OCI-LY3 (cell line): ENCODE data around the gene C19orf12.

Experiments used
- H2AFZ ChIP-seq: fragments of 200-600, 300-600 bp; shearing (Covaris generic); 2 replicates; pipeline ENCODE4 v1.6.0; 2014; ENCODE audit warnings: antibody characterized with exemption, low read depth, low read length
- H3K27ac ChIP-seq: fragments of 200-600, 300-600 bp; sonication (generic); 2 replicates; pipeline ENCODE4 v1.5.1; 2014; ENCODE audit warnings: mild to moderate bottlenecking, low read length, moderate library complexity, mixed read lengths
- H3K27me3 ChIP-seq: fragments of 200-600, 300-600 bp; sonication (generic); 2 replicates; pipeline ENCODE4 v1.6.1; 2014; ENCODE audit warnings: low read depth, low read length, mixed read lengths
- H3K36me3 ChIP-seq: fragments of 200-600, 300-600 bp; sonication (generic); replicated peaks from 2 replicates; pipeline ENCODE3; 2014; ENCODE audit warnings: low read depth, low read length, mixed read lengths
- H3K4me1 ChIP-seq: fragments of 300-600, 200-600 bp; sonication (generic); 2 replicates; pipeline ENCODE4 v1.6.1; 2014; ENCODE audit warnings: low read length, mixed read lengths
- H3K4me2 ChIP-seq: fragments of 200-600, 300-600 bp; sonication (generic); 2 replicates; pipeline ENCODE4 v1.6.1; 2014; ENCODE audit warnings: low read length, mixed read lengths
- H3K4me3 ChIP-seq: fragments of 300-600, 200-600 bp; sonication (generic); 2 replicates; pipeline ENCODE4 v1.5.1; 2014; ENCODE audit warnings: antibody characterized with exemption, mild to moderate bottlenecking, low read length, moderate library complexity
- H3K79me2 ChIP-seq: fragments of 300-600, 200-600 bp; shearing (Covaris generic); 2 replicates; pipeline ENCODE4 v1.6.1; 2014; ENCODE audit warnings: mild to moderate bottlenecking, low read length, mixed read lengths
- H3K9ac ChIP-seq: fragments of 300-600, 200-600 bp; shearing (Covaris generic); 2 replicates; pipeline ENCODE4 v1.6.0; 2014; ENCODE audit warnings: mild to moderate bottlenecking, low read length, moderate library complexity
- H3K9me3 ChIP-seq: fragments of 200-600, 300-600 bp; shearing (Covaris generic); 2 replicates; pipeline ENCODE4 v1.6.1; 2014; ENCODE audit warnings: low read length, mixed read lengths; ENCODE audit not compliant: insufficient read depth
- H4K20me1 ChIP-seq: fragments of 200-600, 300-600 bp; sonication (generic); 2 replicates; pipeline ENCODE4 v1.6.1; 2016; ENCODE audit warnings: low read length, mixed read lengths; ENCODE audit not compliant: insufficient read depth
- CTCF ChIP-seq: fragments of 200-600, 300-600 bp; sonication (generic); IDR thresholded peaks from 2 replicates; pipeline ENCODE4 v1.5.1; 2014; ENCODE audit warnings: antibody characterized with exemption, low read length, low read depth
- EZH2phosphoT487 ChIP-seq: fragments of 200-600 bp; shearing (Covaris generic); IDR thresholded peaks from 2 replicates; pipeline ENCODE4 v1.6.1; 2018; ENCODE audit warnings: antibody characterized with exemption, mixed run types, low read depth

The C19orf12 gene

GRCh38 chr19:29753934-29754305, 38.9 kb upstream of the C19orf12 start:
- Histone ChIP-seq H3K27ac (no peak overlapping the region), H3K4me3 (no peak overlapping the region), H3K4me2 (no peak overlapping the region; the same call in 1 of the 2 replicates), H3K36me3 (no peaks in the 10 kb centered on the region), H3K9ac (no peak overlapping the region), H3K79me2 (no peaks in the 10 kb centered on the region), H4K20me1 (no peaks in the 10 kb centered on the region), H3K27me3 (peaks cover 11% of the 10 kb centered on the region; the same call in 1 of the 2 replicates), H3K9me3 (no peaks in the 10 kb centered on the region), H3K4me1 (no peaks in the 10 kb centered on the region), H2AFZ (no peak overlapping the region)
- TF ChIP-seq CTCF (no peak), EZH2phosphoT487 (no peak)

- H3K79me2 ChIP-seq: no peaks in the 10 kb centered on the region
- H3K36me3 ChIP-seq: no peaks in the 10 kb centered on the region
- H3K27me3 ChIP-seq: peaks cover 11% of the 10 kb centered on the region; the same call in 1 of the 2 replicates
- H3K27ac ChIP-seq: no peak overlapping the region
- no peak for TF ChIP-seq EZH2phosphoT487
- TF ChIP-seq CTCF: no peak
- H2AFZ ChIP-seq: no peak overlapping the region
- H3K9ac ChIP-seq: no peak overlapping the region
- H3K4me1 ChIP-seq: no peaks in the 10 kb centered on the region
- no peak overlapping the region for H3K4me3 ChIP-seq
- no peak overlapping the region; the same call in 1 of the 2 replicates for H3K4me2 ChIP-seq
- no peaks in the 10 kb centered on the region for H4K20me1 ChIP-seq
- no peaks in the 10 kb centered on the region for H3K9me3 ChIP-seq
Measured at GRCh38 chr19:29753190-29753933, 38.3 kb upstream of the C19orf12 start.

GRCh38 chr19:29752450-29753025, 37.5 kb upstream of the C19orf12 start:
- no peak for TF ChIP-seq EZH2phosphoT487
- no peak for TF ChIP-seq CTCF
- Histone ChIP-seq H3K9me3 (no peaks in the 10 kb centered on the region), H3K4me1 (no peaks in the 10 kb centered on the region), H3K79me2 (no peaks in the 10 kb centered on the region), H3K4me3 (no peak overlapping the region), H3K36me3 (no peaks in the 10 kb centered on the region), H3K27ac (no peak overlapping the region), H3K9ac (no peak overlapping the region), H4K20me1 (no peaks in the 10 kb centered on the region), H3K27me3 (peaks cover 11% of the 10 kb centered on the region; the same call in 1 of the 2 replicates), H2AFZ (no peak overlapping the region), H3K4me2 (no peak overlapping the region)

- H3K36me3 ChIP-seq: no peaks in the 10 kb centered on the region
- H3K79me2 ChIP-seq: no peaks in the 10 kb centered on the region
- no peaks in the 10 kb centered on the region for H3K4me1 ChIP-seq
- H4K20me1 ChIP-seq: no peaks in the 10 kb centered on the region
- no peaks in the 10 kb centered on the region for H3K9me3 ChIP-seq
- no peak overlapping the region for H3K27ac ChIP-seq
- H3K27me3 ChIP-seq: peaks cover 11% of the 10 kb centered on the region; the same call in 1 of the 2 replicates
- TF ChIP-seq EZH2phosphoT487: no peak
- no peak for TF ChIP-seq CTCF
- no peak overlapping the region for H3K4me2 ChIP-seq
- H3K9ac ChIP-seq: no peak overlapping the region
- H2AFZ ChIP-seq: no peak overlapping the region
- H3K4me3 ChIP-seq: no peak overlapping the region
Measured at GRCh38 chr19:29751932-29752331, 36.9 kb upstream of the C19orf12 start.
